Measurements from ENCODE around the gene HOXB8.

HOXB8 gene

DNA sequence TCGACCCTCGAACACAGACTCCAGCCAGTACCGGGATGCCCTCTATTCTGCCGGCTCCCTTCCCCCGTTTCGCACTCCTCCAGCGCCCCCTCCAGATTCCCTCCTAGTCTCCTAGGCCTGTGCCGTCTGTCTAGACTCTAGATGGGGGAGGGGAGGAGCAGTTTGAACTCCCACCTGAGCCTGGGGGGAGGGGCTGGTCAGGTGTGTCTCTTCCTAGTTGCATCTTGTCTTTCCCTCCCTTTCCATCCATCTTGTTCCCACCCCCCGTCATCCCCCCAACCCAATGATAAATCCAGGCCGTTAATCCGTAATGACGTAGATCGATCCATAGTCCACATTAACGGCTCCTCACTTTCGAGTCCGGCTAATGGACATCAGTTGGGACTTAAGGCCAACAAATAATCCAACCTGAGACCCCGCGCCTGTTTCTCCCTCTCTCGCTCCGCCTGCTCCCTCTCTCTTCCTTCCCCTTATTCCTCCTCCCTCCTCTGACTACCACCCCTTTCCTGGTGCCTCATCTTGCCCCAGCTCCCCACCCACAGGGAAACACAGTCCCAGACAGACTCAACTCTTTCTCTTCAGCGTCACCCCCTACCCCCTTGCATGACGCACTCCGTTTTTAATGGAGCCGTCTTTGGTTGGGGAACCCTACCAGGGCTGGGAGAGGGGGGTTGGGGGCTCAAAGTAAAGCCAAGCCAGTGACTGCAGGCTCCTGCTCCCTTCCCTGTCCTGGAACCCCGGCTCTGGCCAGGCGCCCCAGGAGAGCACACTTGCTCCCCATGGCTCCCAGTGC is 18.2 kb downstream of the HOXB8 start:
- Histone ChIP-seq H3K4me1 (ENCODE audit: control insufficient read depth in 5 of 5, insufficient read depth in 5 of 5, low read length in 5 of 5) (peaks cover 6 to 65% (median 61%) of the 10 kb centered on the region in 5 donors), H3K36me3 (ENCODE audit: control insufficient read depth in 5 of 5, insufficient read depth in 5 of 5, low read length in 5 of 5) (peaks cover 0 to 15% (median 7%) of the 10 kb centered on the region in 5 donors), H3K4me3 (ENCODE audit: low read depth in 1 of 5, low read length in 5 of 5) (peak overlapping the region; percentile 73 to 82 (median 78)), H3K27me3 (ENCODE audit: control insufficient read depth in 5 of 5, insufficient read depth in 4 of 5, low read length in 5 of 5) (no peaks in the 10 kb centered on the region), H3K9me3 (ENCODE audit: control insufficient read depth in 5 of 5, low read length in 5 of 5) (no peaks in the 10 kb centered on the region), H3K9ac (ENCODE audit: low read length in 5 of 5) (peak overlapping the region in 4 of 5 donors; percentile 65 to 83 (median 76)), H3K27ac (ENCODE audit: low read depth, low read length) (peak overlapping the region; percentile 79)

DNA sequence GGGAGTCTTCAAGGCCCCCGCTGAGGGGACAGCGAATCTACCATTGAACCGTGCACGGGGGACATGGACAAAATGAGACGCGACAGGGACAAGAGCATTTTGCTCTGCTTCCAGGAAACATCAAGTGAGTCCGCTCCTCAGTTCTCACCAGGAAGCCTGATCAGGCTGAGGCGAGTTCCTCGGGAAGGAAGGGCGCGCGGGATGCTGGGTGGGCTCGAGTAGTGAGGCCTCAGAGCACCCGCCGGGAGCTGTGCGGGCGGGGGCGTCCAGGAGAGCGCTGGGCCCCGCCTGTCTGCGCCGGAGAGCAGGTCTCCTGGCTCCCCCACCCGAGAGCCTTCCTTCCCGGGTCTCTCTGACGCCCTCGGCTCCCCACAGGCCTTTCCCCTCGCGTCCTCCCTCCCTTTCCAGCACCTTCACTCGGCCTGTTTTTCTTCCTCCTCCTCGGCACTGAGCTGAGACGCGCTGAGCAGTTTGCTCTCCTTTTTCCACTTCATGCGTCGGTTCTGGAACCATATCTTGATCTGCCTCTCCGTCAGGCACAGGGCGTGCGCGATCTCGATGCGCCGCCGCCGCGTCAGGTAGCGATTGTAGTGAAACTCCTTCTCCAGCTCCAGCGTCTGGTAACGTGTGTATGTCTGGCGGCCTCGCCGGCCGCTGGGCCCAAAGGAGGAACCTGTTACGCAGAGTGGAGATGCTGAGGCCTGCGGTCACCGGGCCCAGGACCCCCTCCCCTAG is 18.9 kb downstream of the HOXB8 start:
- H3K4me1 ChIP-seq (ENCODE audit: control insufficient read depth in 5 of 5, insufficient read depth in 5 of 5, low read length in 5 of 5) = peaks cover 6 to 58% (median 56%) of the 10 kb centered on the region in 5 donors
- no peaks in the 10 kb centered on the region for H3K9me3 ChIP-seq (ENCODE audit: control insufficient read depth in 5 of 5, low read length in 5 of 5)
- peak overlapping the region in 4 of 5 donors; percentile 73 to 82 (median 77) for H3K4me3 ChIP-seq (ENCODE audit: low read depth in 1 of 5, low read length in 5 of 5)
- peak overlapping the region in 3 of 5 donors; percentile 65 to 83 (median 81) for H3K9ac ChIP-seq (ENCODE audit: low read length in 5 of 5)
- H3K36me3 ChIP-seq (ENCODE audit: control insufficient read depth in 5 of 5, insufficient read depth in 5 of 5, low read length in 5 of 5) = peaks cover 0 to 19% (median 10%) of the 10 kb centered on the region in 5 donors
- H3K27ac ChIP-seq (ENCODE audit: low read depth, low read length) = peak overlapping the region; percentile 79
- no peaks in the 10 kb centered on the region for H3K27me3 ChIP-seq (ENCODE audit: control insufficient read depth in 5 of 5, insufficient read depth in 4 of 5, low read length in 5 of 5)

DNA sequence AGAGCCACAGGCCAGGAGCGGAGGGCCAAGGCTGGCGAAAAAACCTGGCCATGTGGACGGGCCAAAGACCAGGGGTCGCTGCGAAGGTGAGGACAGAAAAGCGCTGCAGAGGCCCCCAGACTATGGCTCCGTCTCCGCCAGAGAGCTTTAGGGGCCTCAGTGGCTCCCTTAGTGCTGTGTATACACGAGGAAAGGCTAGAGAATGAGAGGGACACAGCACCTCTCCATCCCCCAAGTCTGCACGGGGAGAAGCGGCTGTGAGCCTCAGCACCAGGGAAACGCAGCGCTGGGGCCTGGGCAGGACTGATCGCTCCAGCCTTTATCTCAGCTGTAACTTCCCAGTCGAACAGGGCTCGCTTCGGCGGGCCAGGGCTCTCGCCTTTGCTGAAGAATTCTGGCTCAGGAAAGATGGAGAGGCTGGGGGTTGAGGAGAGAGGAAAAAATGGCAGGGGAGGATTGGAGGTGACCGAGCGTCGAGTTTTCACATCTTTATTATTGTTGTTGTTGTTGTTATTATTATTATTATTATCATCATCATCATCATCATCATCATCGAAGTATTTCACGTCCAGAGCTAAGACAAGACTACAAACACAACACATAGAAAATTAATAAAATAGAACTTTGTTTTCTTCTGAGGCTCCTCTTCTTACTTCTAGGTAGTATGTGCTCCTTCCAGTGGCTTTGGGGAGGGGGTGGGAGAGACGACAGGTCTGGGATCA is 19.7 kb downstream of the HOXB8 start:
- H3K9me3 ChIP-seq (ENCODE audit: control insufficient read depth in 5 of 5, low read length in 5 of 5) = no peaks in the 10 kb centered on the region
- H3K36me3 ChIP-seq (ENCODE audit: control insufficient read depth in 5 of 5, insufficient read depth in 5 of 5, low read length in 5 of 5) = peaks cover 0 to 24% (median 10%) of the 10 kb centered on the region in 5 donors
- H3K27ac ChIP-seq (ENCODE audit: low read depth, low read length) = peak overlapping the region; percentile 79
- no peak overlapping the region for H3K4me3 ChIP-seq (ENCODE audit: low read depth in 1 of 5, low read length in 5 of 5)
- no peaks in the 10 kb centered on the region for H3K27me3 ChIP-seq (ENCODE audit: control insufficient read depth in 5 of 5, insufficient read depth in 4 of 5, low read length in 5 of 5)
- peaks cover 6 to 57% (median 55%) of the 10 kb centered on the region in 5 donors for H3K4me1 ChIP-seq (ENCODE audit: control insufficient read depth in 5 of 5, insufficient read depth in 5 of 5, low read length in 5 of 5)
- H3K9ac ChIP-seq (ENCODE audit: low read length in 5 of 5) = peak overlapping the region in 1 of 5 donors; percentile 30

DNA sequence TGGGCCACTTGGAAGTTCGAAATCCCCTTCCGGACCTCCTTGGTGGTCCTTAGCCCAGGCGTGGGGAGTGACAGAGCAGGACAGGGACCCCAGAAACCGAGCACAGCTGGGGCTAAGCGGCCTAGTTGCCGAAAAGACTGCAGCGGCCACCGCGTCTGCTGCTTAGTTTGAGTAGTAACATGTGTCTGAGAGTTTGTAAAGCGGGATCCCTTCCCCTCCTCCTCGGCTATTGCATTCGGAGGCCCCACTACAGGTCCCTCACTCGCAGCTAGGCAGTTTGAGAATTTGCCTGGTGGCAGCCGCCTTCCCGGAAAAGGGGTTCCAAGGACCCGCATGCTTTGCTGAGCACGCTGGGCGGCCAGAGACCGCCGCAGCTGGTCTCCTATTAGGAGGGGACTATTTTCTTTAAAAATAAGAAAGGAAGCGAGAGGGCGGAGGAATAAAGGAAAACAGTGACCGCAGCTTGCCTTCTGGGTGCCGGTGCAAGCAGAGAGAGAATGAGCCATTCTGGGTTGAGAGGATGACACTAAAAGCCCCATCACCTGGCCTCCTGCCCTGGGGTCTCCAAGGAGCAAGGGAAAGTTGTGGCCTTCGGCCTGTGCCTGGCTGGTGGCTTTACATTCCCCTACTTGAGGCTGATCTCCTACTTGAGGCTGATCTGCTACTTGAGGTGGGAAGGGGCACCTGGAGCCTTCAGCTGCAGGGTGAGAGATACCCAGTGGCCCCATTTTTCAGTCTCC is 20.4 kb downstream of the HOXB8 start:
- Histone ChIP-seq H3K27me3 (ENCODE audit: control insufficient read depth in 5 of 5, insufficient read depth in 4 of 5, low read length in 5 of 5) (no peaks in the 10 kb centered on the region), H3K27ac (ENCODE audit: low read depth, low read length) (peak overlapping the region; percentile 78), H3K9me3 (ENCODE audit: control insufficient read depth in 5 of 5, low read length in 5 of 5) (no peaks in the 10 kb centered on the region), H3K4me1 (ENCODE audit: control insufficient read depth in 5 of 5, insufficient read depth in 5 of 5, low read length in 5 of 5) (peaks cover 6 to 57% (median 55%) of the 10 kb centered on the region in 5 donors), H3K4me3 (ENCODE audit: low read depth in 1 of 5, low read length in 5 of 5) (peak overlapping the region in 2 of 5 donors; percentile 40 to 45), H3K9ac (ENCODE audit: low read length in 5 of 5) (peak overlapping the region in 3 of 5 donors; percentile 10 to 42 (median 21)), H3K36me3 (ENCODE audit: control insufficient read depth in 5 of 5, insufficient read depth in 5 of 5, low read length in 5 of 5) (peaks cover 0 to 24% (median 10%) of the 10 kb centered on the region in 5 donors)

DNA sequence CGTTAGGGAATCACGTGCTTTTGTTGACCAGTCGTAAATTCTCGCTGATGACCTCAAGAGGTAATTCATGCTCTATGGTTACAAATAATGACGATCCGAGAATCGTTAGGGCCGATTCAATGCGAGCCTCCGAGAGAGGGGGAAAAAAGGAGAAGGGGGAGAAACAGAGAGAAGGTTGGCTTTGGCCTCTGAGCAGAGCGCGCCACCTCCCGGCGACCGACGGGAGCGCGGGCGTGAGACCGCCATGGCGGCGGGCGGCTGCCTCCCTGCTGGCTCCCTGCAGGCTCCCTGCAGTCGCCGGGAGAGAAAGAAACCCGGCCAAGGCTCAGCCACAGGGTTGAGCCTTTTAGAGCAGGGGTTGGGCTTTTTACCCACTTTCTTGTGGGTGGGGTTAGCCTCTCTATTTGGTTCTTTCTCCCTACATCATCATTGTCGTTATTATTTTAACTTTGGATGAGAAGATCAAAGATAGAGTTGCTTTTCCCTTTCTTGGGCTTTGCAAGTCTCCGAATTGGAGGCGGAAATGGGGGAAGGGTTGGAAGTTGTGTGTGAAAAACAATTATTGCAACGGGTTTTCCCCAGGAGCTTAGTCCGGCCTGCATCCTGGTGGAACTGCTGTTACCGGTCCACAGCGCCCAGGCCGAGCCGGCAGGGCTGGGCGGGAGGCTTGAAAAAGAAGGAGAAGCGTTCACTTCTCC is 21.1 kb downstream of the HOXB8 start:
- peak overlapping the region; percentile 78 for H3K27ac ChIP-seq (ENCODE audit: low read depth, low read length)

DNA sequence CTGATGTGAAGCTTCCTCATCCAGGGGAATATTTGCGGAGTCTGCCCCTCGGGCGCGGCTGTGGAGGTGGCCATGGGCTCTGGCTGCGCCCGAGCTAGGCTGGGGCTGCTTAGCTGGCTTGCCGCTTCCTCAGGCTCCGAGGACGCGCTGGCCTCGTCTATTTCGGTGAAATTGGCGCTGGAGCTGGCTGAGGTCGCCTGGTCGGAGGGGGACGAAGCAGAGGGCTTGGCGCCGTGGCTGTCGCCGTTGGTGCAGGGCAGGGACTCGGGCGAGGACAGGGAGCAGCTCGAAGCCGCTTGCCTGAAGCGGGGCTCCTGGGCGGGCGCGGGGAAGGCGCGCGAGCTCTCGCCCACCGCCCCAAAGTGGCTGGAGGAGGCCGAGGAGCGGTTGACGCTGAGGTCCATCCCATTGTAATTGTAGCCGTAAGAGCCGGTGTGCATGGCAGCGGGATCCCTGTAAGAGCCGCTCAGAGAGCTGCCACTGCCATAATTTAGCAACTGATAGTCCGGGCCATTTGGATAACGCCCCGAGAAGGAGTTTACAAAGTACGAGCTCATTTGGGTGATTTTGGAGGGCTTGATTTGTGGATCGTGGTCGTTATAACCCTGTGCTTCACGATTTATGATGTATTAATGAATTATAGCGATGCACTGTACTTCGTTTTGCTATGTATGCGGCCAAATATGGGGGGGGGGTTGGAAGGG is 21.8 kb downstream of the HOXB8 start, which contains the start of gene HOXB5:
HOXB5 (minus strand) TSS at position 654 of the 704 bp plus-strand sequence; CDS start at position 557, 97 bp downstream.
- H3K9me3 ChIP-seq (ENCODE audit: control insufficient read depth in 5 of 5, low read length in 5 of 5) = no peaks in the 10 kb centered on the region
- H3K4me3 ChIP-seq (ENCODE audit: low read depth in 1 of 5, low read length in 5 of 5) = peak within 1 kb of the TSS; percentile 60 to 75 (median 70)
- H3K36me3 ChIP-seq (ENCODE audit: control insufficient read depth in 5 of 5, insufficient read depth in 5 of 5, low read length in 5 of 5) = peaks cover 0 to 24% (median 10%) of the 10 kb centered on the region in 5 donors
- peak within 1 kb of the TSS; percentile 78 for H3K27ac ChIP-seq (ENCODE audit: low read depth, low read length)
- peak within 1 kb of the TSS; percentile 4 to 66 (median 46) for H3K9ac ChIP-seq (ENCODE audit: low read length in 5 of 5)
- peaks cover 6 to 60% (median 52%) of the 10 kb centered on the region in 5 donors for H3K4me1 ChIP-seq (ENCODE audit: control insufficient read depth in 5 of 5, insufficient read depth in 5 of 5, low read length in 5 of 5)
- no peaks in the 10 kb centered on the region for H3K27me3 ChIP-seq (ENCODE audit: control insufficient read depth in 5 of 5, insufficient read depth in 4 of 5, low read length in 5 of 5)

More for the DNA sequence above, 21.1 kb downstream of the HOXB8 start:
- Histone ChIP-seq H3K9ac (ENCODE audit: low read length in 5 of 5) (peak overlapping the region in 2 of 5 donors; percentile 10 to 42), H3K9me3 (ENCODE audit: control insufficient read depth in 5 of 5, low read length in 5 of 5) (no peaks in the 10 kb centered on the region), H3K36me3 (ENCODE audit: control insufficient read depth in 5 of 5, insufficient read depth in 5 of 5, low read length in 5 of 5) (peaks cover 0 to 24% (median 10%) of the 10 kb centered on the region in 5 donors), H3K4me3 (ENCODE audit: low read depth in 1 of 5, low read length in 5 of 5) (peak overlapping the region; percentile 40 to 75 (median 60)), H3K4me1 (ENCODE audit: control insufficient read depth in 5 of 5, insufficient read depth in 5 of 5, low read length in 5 of 5) (peaks cover 6 to 60% (median 54%) of the 10 kb centered on the region in 5 donors), H3K27me3 (ENCODE audit: control insufficient read depth in 5 of 5, insufficient read depth in 4 of 5, low read length in 5 of 5) (no peaks in the 10 kb centered on the region)

DNA sequence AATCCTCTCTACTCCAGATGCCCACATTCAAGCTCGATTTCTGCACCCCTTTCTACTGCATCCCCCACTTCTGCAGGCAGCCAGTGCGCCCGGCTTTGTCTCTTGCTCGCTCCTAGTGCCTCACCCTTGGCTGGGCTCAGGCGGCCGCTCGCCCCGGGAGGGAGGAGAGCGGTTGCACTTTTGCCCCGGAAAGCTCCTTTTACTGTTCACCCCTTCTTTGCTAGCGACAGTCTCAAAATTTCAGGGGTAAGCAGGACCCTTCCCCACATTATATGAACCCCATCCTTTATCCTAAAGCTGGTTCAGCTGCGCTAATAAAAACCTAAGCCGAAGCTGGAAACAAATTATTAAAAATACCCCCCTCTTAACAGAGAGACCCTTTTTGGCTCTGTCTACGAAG is 22.5 kb downstream of the HOXB8 start:
- Histone ChIP-seq H3K27me3 (ENCODE audit: control insufficient read depth in 5 of 5, insufficient read depth in 4 of 5, low read length in 5 of 5) (no peaks in the 10 kb centered on the region), H3K4me3 (ENCODE audit: low read depth in 1 of 5, low read length in 5 of 5) (peak overlapping the region; percentile 43 to 72 (median 61)), H3K27ac (ENCODE audit: low read depth, low read length) (peak overlapping the region; percentile 62)

DNA sequence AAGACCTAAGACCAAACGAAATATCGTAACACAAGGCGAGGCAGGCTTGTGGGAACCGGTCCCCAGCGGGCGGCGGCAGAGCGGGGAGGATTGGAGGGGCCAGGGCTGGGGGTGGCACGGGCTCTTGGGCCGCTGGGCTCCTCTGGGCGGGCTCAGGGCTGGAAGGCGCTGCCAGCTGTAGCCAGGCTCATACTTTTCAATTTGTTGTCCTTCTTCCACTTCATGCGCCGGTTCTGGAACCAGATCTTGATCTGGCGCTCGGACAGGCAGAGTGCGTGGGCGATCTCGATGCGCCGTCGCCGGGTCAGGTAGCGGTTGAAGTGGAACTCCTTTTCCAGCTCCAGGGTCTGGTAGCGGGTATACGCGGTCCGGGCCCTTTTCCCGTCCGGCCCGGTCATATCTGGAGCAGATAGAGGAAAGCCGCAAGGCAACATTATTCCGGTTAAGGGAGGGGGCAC is 23.0 kb downstream of the HOXB8 start:
- peak overlapping the region; percentile 28 to 70 (median 60) for H3K4me3 ChIP-seq (ENCODE audit: low read depth in 1 of 5, low read length in 5 of 5)
- H3K36me3 ChIP-seq (ENCODE audit: control insufficient read depth in 5 of 5, insufficient read depth in 5 of 5, low read length in 5 of 5) = peaks cover 0 to 24% (median 10%) of the 10 kb centered on the region in 5 donors
- H3K27ac ChIP-seq (ENCODE audit: low read depth, low read length) = no peak overlapping the region
- H3K9me3 ChIP-seq (ENCODE audit: control insufficient read depth in 5 of 5, low read length in 5 of 5) = no peaks in the 10 kb centered on the region
- peaks cover 10 to 65% (median 52%) of the 10 kb centered on the region in 5 donors for H3K4me1 ChIP-seq (ENCODE audit: control insufficient read depth in 5 of 5, insufficient read depth in 5 of 5, low read length in 5 of 5)
- H3K27me3 ChIP-seq (ENCODE audit: control insufficient read depth in 5 of 5, insufficient read depth in 4 of 5, low read length in 5 of 5) = no peaks in the 10 kb centered on the region
- H3K9ac ChIP-seq (ENCODE audit: low read length in 5 of 5) = no peak overlapping the region

More for the DNA sequence above, 22.5 kb downstream of the HOXB8 start:
- Histone ChIP-seq H3K36me3 (ENCODE audit: control insufficient read depth in 5 of 5, insufficient read depth in 5 of 5, low read length in 5 of 5) (peaks cover 0 to 24% (median 10%) of the 10 kb centered on the region in 5 donors), H3K9ac (ENCODE audit: low read length in 5 of 5) (peak overlapping the region in 2 of 5 donors; percentile 65 to 66), H3K9me3 (ENCODE audit: control insufficient read depth in 5 of 5, low read length in 5 of 5) (no peaks in the 10 kb centered on the region), H3K4me1 (ENCODE audit: control insufficient read depth in 5 of 5, insufficient read depth in 5 of 5, low read length in 5 of 5) (peaks cover 9 to 65% (median 52%) of the 10 kb centered on the region in 5 donors)
